CD4-positive, alpha-beta T cell treated with Interleukin-2 at 100 ng/mL for 4 hours (primary cell): Measurements from ENCODE around the gene UBAP1L.
A peak's percentile ranks its signal among the peaks of the same experiment; 100 is the strongest.
"Not testable (repeated sequence)": the region's sequence is repeated elsewhere in the genome, so short reads cannot be mapped to it uniquely, and the experiment has no call there.

Source experiments
- DNase-seq: peaks from one replicate; pipeline ENCODE4 v3.0.0-alpha.2; 2020; ENCODE audit warnings: low spot score

Gene UBAP1L

GRCh38 chr15:65115086-65115485, at the start of gene UBAP1L:
TSS of gene UBAP1L (minus strand) at chr15:65115200. CDS start at chr15:65106215, 8,985 bp downstream.
- DNase-seq: no peak

GRCh38 chr15:65164139-65164538, 49.1 kb upstream of the UBAP1L start:
- DNase-seq: no peak

GRCh38 chr15:65163041-65163440, 48.0 kb upstream of the UBAP1L start:
- no peak for DNase-seq

GRCh38 chr15:65156692-65157091, 41.7 kb upstream of the UBAP1L start:
- DNase-seq: no peak

- no peak for DNase-seq
Observed at GRCh38 chr15:65154720-65155119, 39.7 kb upstream of the UBAP1L start.

- DNase-seq: no peak
Observed at GRCh38 chr15:65147902-65148301, 32.9 kb upstream of the UBAP1L start.

GRCh38 chr15:65146438-65146837, 31.4 kb upstream of the UBAP1L start:
- no peak for DNase-seq

GRCh38 chr15:65138631-65139030, 23.6 kb upstream of the UBAP1L start:
- DNase-seq: not testable (repeated sequence)

GRCh38 chr15:65137893-65138292, 22.9 kb upstream of the UBAP1L start:
- DNase-seq: not testable (repeated sequence)

- not testable (repeated sequence) for DNase-seq
Observed at GRCh38 chr15:65137089-65137488, 22.1 kb upstream of the UBAP1L start.

GRCh38 chr15:65134538-65134937, 19.5 kb upstream of the UBAP1L start:
- no peak for DNase-seq

- DNase-seq: peak; percentile 85
Observed at GRCh38 chr15:65133548-65134200, 18.7 kb upstream of the UBAP1L start, which contains the start of gene PDCD7. TSS of gene PDCD7 (minus strand) at chr15:65133808. CDS start at chr15:65133781, 27 bp downstream.

- DNase-seq: no peak
Observed at GRCh38 chr15:65132878-65133547, 18.0 kb upstream of the UBAP1L start.

- DNase-seq: no peak
Observed at GRCh38 chr15:65130941-65131340, 15.9 kb upstream of the UBAP1L start.

GRCh38 chr15:65115542-65115941, 542 bp upstream of the UBAP1L start:
- DNase-seq: no peak

GRCh38 chr15:65110676-65111292, 4.2 kb downstream of the UBAP1L start:
- DNase-seq: no peak

- no peak for DNase-seq
Observed at GRCh38 chr15:65106011-65106590, 8.9 kb downstream of the UBAP1L start.

GRCh38 chr15:65105038-65105437, 10.0 kb downstream of the UBAP1L start:
- no peak for DNase-seq

- DNase-seq: no peak
Observed at GRCh38 chr15:65102912-65103311, 12.1 kb downstream of the UBAP1L start.

GRCh38 chr15:65101891-65102708, 12.9 kb downstream of the UBAP1L start:
- DNase-seq: no peak

- DNase-seq: peak; percentile 49
Observed at GRCh38 chr15:65101411-65101890, 13.5 kb downstream of the UBAP1L start.

- no peak for DNase-seq
Observed at GRCh38 chr15:65100442-65100841, 14.6 kb downstream of the UBAP1L start.
